GM19023 (cell line): Measurements from ENCODE around the gene GAPDH.
"Not testable (repeated sequence)": the region's sequence is repeated elsewhere in the genome, so short reads cannot be mapped to it uniquely, and the experiment has no call there.

Experiments
- ATAC-seq: cut with Tn5 transposase; IDR thresholded peaks from one replicate; pipeline ENCODE4 v1.9.1; 2021; ENCODE audit warnings: mild to moderate bottlenecking, moderate library complexity; ENCODE audit not compliant: unreplicated experiment

GAPDH gene

GRCh38 chr12:6541371-6542165, 7.3 kb downstream of the GAPDH start:
- ATAC-seq: no peak

GRCh38 chr12:6542209-6543009, 8.1 kb downstream of the GAPDH start:
- ATAC-seq: no peak

DNA sequence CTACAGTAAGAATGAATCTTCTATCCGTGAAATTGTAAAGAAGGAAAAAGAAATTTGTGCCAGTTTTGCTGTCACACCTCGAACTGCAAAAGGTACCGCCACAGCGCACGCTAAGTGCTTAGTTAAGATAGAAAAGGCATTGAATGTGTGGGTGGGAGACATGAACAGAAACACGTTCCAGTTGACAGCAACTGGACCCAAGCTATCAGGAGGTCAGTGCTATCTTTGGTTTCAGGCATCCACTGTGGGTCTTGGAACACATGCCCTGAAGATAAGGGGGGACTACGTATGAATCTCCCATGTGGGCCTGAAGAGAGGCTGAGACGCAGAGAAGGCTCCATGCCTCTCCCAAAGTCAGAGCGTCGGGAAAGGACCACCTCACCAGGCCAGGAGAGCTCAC, 11.7 kb downstream of the GAPDH start:
- ATAC-seq: no peak

DNA sequence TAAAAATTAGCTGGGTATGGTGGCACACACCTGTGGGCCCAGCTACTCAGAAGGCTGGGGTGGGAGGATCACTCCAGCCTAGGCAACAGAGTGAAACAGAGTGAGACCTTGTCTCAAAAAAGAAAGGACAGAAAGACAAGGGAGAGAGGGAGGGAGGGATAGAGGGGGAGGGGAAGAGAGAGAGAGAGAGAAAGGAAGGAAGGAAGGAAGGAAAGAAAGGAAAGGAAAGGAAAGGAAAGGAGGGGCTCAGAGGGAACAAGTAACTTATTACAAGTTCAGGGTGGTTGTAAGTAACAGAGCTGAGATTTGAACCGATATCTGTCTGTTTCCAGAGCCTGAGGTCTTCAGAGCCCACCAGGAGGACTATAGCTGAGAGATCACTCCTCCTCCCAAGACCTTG, 13.2 kb downstream of the GAPDH start:
- no peak for ATAC-seq

- ATAC-seq: no peak
Observed at GRCh38 chr12:6547987-6548386, 13.7 kb downstream of the GAPDH start.

GRCh38 chr12:6548556-6548955, 14.2 kb downstream of the GAPDH start:
- no peak for ATAC-seq

DNA sequence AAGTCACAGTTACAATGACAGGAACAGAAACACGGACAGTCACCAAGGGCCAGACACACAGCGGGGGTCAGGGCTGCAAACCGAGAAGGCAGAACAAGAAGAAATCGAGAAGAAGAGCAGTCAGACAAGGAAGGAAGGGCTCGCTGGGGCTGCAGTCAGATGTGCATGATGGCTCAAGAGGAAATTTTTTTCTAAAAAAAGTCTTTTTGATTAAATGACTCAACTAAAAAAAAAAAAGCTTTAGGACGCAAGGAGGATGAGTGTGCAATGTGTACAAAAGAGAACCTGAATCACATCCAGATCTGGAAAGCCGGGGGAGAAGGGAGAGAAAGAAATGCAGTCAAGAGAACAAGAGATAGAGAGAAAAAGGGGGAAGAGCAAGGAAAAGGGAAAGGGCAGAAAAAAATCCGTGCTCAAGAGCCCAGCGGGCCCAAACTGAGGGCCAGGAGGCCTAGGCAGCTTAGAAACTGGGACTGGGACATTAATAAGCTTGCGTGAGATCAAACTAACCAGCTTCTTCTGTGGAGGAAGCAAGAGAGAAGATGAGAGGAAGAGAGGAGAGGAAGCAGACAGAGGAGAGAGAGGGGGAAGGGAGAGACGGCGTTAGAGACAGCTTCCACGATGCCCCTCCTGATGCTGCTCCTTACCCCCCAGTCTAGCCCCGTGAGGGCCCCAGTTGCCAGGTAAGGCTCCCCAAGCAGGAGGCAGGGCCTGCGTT, 14.8 kb downstream of the GAPDH start:
- ATAC-seq: no peak

DNA sequence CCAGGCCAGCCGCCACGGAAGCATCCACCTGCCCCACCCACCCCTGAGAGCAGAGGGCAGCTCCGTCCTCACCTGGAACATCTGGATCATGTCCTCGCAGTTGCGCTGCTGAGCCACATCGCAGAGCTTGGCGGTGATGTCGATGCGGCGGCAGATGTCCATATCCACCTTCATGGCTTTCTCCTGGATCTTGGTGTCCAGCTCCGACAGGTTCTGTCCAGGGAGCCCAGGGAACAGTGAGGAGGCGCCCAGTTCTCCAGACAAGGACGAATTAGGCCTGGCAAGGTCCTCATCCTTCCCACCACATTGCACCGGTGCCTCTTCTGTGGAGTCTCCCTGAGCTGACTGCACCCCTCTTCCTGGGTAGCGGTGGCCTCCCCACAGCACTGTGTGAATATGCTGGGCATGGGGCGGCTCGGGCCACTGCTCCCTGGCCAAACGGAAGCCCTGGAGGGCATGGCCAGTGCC, 15.4 kb downstream of the GAPDH start:
- no peak for ATAC-seq

GRCh38 chr12:6550294-6551062, 16.2 kb downstream of the GAPDH start:
- no peak for ATAC-seq

DNA sequence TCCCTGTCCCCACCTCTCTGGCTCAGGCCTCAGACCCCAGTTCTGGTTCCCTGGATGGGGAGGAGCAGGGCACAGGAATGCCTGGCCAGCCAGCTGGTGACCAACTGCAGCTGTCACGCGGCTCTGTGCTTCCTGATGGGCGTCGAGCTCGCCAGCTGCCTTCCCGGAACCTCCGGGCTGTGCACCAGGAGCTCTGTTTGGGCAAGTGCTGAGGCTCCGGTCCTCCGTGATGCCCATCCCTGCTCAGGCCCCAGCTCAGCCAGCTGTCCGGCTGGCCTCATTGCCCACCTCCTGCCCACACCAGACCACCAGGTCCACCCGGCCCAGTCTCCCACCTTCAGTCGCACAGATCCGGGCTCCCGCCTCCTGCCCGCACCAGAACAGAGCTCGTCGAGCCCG, 16.7 kb downstream of the GAPDH start:
- no peak for ATAC-seq

- ATAC-seq: no peak
Observed at GRCh38 chr12:6551496-6552139, 17.3 kb downstream of the GAPDH start.

GRCh38 chr12:6552140-6552551, 17.8 kb downstream of the GAPDH start:
- no peak for ATAC-seq

DNA sequence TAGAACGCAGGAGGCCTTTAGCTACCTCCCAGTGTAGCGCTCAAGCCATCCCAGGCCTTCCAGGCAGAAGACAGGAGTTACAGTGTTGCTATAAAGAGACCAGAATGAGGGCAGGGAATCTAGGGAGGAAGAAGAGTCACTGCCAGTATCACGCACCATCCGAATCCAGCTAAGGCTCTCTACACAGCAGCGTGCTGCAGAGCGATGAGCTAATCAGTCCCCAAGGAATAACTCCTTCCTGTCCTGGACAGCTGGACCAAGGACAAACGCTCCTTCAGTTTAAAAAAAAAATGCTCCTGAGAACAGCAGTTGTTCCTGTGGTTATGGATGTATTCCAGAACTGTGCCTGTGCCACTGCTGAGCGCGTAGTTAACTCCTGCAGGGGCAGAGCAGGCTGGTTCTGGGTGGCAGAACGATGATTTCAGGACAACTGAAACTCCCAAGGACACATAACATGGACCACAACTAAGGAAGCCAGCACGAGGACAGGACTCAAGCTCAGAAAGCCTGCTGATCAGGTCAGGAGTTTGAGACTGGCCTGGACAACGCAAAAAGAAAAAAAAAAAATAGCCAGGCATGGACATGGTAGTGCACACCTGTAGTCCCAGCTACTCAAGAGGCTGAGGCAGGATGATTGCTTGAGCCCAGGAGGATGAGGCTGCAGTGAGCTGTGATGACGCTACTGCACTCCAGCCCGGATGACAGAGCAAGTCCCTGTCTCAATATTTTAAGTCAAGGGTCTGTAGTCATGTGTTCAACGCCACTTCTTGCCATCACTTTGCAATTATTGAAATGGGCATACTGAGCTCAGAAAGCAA, 18.9 kb downstream of the GAPDH start:
- no peak for ATAC-seq

- peak; percentile 52 for ATAC-seq
Observed at GRCh38 chr12:6554168-6555017, 20.1 kb downstream of the GAPDH start.

DNA sequence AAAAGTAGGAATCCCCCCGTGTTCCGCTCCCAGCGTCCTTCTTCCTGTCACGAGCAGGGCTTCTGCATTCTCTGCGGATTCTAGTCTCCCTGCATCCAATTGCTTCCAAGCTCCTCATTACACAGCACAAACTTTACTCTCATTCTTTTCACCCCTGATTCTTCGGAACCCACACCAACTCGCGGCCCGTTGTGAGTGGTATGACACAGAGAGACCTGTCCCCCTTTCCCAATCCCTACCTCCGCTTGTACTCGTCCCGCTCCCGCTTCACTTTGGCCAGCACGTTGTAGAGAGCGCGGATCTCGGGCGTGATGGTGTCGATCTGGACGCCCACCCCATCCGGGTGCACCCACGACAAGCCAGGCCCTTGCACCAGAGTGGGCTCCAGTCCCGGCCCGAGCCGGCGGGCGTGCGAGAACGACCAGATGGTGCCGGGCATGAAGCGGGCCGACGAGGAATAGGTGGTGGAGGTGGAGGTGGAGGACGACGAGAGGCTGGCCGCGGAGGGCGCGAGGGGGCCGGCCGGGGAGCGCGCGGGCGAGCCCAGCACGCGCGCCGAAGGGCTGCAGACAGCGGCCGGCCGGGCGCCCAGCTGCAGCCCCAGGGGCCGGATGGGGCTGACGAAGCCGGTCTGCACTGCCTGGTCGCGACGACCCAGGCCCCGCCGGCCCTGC, 20.8 kb downstream of the GAPDH start:
- ATAC-seq: peak; percentile 25

DNA sequence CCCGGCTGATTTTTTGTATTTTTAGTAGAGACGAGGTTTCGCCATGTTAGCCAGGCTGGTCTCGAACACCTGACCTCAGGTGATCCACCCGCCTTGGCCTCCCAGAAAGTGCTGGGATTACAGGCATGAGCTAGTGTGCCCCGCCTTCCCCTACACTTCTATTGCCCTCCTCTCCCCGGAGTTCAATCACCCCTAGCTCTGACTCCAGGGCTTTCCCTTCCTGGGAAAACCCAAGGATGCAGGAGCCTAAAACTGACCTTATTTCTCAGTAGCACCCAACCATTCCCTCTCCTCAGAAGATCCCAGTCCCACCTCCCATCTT, 22.1 kb downstream of the GAPDH start:
- not testable (repeated sequence) for ATAC-seq

- ATAC-seq: no peak
Observed at GRCh38 chr12:6556857-6557256, 22.5 kb downstream of the GAPDH start.
